ENCODE results near the gene UNC50.

Gene UNC50

DNA sequence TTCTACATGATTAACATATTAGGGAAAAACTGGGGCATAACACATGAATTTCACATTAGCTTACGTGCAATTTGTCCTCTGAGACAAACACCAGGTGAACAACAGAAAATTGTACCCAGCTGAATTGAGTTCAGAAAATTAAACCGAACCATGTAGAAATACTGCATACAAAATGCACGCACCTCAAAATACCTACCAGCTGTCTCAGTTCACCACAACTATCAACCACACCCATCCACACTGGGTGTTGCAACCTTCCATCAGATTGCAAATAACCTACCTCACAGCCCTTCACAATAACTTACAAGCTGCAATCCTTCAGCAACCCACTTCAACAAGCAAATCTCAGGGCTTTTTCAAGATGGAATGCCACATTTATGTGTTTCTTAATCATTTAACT lies 55.9 kb downstream of the UNC50 start:
- ChIA-PET CTCF (interaction anchor here (0.7 to 1.0 kb wide), 2 partner anchors 8 to 15 kb away, joined by 3 to 4 read pairs; no protein-coding TSS in a partner anchor), POLR2A (no interaction called here)
- DNase-seq (ENCODE audit: extremely low spot score), result no peak
- no peak for TF ChIP-seq CTCF (IDR thresholded peaks at IDR 0.05; ENCODE audit: control extremely low read depth, extremely low read depth, low read depth, missing control alignments)

DNA sequence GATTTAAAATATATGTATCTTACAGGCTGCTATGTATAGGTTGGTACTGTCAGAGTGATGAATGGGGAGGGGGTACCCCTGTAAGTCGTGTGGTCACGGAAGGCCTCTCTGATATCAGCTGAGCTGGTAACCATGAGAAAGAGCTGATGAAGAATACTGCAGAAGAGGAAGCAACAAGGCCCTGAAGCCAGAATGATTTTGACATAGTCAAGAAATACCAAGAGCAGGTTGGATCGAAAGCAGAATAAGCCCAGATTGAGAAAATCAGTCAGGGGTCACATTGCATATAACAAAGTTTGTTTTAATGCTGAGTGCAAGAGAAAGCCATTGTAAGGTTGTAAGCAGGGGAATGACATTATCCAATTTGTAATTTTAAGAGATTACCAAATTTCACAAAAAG lies 57.3 kb downstream of the UNC50 start:
- CTCF ChIA-PET, result no interaction called here
- POLR2A ChIA-PET, result no interaction called here
- no peak for DNase-seq (ENCODE audit: extremely low spot score)
- TF ChIP-seq CTCF (IDR thresholded peaks at IDR 0.05; ENCODE audit: control extremely low read depth, extremely low read depth, low read depth, missing control alignments), result no peak

All from GM10248 (cell line).